Amniotic epithelial cell (primary cell): Measurements from ENCODE around the gene VPS36.
"Not testable (repeated sequence)": the region's sequence is repeated elsewhere in the genome, so short reads cannot be mapped to it uniquely, and the experiment has no call there.

Experiments
- DNase-seq: peaks from one replicate; pipeline ENCODE4 v3.0.0-alpha.2; 2010; ENCODE audit warnings: low read depth

Gene VPS36, protein sequence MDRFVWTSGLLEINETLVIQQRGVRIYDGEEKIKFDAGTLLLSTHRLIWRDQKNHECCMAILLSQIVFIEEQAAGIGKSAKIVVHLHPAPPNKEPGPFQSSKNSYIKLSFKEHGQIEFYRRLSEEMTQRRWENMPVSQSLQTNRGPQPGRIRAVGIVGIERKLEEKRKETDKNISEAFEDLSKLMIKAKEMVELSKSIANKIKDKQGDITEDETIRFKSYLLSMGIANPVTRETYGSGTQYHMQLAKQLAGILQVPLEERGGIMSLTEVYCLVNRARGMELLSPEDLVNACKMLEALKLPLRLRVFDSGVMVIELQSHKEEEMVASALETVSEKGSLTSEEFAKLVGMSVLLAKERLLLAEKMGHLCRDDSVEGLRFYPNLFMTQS

DNA sequence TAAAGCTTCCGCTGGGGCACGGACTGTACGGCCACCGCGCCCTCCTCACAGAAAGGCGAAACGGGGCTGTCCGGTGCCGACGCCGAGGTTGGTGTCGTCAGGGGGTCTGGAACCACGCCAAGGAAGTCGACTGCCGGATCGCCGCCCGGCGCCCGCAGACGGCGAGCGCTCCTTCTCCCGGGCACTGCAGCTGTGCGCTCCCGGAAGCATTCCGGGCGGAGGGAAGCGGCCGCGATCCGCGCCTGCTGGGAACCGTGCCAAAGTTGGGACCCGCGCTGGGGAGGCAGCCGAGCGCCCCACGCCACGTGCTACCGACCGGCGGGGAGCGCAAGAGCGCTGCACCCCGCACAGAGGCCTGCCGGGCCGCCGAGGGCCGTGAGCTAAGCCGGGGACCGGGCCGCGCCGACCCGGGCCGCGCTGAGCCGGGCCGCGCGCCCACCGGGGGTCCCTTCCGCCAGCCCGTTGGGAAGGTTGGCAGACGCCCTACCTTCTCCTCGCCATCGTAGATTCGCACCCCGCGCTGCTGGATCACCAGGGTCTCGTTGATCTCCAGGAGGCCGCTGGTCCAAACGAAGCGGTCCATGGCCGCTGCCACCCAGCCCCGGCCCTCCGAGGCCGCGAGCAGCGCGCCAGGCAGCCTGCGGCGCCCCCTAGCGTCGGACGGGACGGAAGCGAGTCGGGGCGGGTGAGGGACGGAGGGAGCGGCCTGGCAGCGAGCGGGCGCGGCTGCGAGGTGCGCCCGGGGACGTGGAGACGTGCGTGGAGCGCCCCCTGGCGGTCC lies at the start of gene VPS36:
TSS of gene VPS36 (minus strand) at position 623 of the 781 bp plus-strand sequence. CDS start at position 583, 40 bp downstream.
- peak; percentile 85 for DNase-seq

DNA sequence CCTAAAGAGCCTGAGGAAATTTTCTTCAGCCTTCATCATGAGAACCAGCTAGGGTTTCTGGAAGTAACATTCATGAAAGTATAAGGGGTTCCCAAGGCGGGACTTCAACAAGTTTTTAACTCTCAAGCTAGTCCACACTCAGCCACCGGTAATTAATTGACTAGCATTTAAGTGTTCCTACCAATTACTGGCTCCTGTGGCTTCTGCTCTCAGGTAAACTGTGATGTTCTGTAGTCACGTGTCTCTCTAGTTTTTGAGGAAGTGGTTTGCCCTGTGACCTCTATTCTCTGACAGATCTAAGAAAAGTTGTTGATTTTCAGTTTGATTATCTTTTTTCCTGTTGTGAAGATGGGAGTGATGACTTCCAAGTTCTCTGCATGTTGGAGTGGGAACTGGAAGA lies 47.5 kb upstream of the VPS36 start:
- DNase-seq = not testable (repeated sequence)

DNA sequence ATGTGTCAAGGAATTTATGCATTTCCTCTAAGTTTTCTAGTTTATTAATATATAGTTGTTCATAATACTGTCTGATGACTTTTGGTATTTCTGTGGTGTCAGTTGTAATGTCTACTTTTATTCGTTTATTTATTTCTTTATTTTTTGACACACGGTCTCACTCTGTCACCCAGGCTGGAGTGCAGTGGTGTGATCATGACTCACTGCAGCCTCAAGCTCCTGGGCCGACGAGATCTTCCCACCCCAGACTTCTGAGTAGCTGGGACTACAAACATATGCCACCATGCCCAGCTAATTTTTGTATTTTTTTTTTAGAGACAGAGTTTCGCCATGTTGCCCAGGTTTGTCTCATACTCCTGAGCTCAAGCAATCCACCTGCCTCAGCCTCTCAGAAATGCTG lies 43.8 kb upstream of the VPS36 start:
- DNase-seq = not testable (repeated sequence)

DNA sequence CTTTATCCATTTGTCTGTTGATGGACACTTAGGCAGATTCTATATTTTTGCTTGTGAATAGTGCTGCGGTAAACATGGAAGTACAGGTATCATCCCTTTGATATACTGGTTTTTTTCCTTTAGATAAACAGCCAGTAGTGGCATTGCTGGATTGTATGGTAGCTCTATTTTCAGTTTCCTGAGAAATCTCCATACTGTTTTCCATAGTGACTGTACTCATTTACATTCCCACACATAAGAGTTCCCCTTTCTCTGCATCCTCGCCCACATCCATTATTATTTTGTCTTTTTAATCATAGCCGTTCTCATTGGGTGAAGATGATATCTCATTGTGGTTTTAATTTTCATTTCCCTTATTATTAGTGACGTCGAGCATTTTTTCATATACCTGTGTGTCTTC lies 40.6 kb upstream of the VPS36 start:
- DNase-seq = not testable (repeated sequence)

DNA sequence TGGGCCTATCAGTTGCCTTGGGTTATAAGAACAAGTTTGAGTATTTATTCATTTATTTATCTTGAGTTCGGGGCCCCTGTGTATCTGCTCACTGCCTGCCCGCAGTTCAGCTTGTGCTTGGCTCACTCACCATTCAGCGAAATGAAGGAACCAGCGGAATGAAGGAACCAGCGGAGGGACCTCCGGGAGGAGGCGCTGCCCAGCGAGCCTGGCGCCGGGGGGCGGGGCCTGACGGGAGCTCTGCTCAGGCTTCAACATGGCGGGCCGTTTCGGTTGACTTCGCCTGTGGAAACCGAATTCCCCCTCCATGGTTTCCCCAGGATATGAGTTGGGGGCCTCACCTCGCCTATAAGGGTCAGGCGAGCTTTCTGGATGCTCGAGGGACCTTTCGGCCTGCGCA lies 38.3 kb upstream of the VPS36 start:
- DNase-seq = not testable (repeated sequence)

DNA sequence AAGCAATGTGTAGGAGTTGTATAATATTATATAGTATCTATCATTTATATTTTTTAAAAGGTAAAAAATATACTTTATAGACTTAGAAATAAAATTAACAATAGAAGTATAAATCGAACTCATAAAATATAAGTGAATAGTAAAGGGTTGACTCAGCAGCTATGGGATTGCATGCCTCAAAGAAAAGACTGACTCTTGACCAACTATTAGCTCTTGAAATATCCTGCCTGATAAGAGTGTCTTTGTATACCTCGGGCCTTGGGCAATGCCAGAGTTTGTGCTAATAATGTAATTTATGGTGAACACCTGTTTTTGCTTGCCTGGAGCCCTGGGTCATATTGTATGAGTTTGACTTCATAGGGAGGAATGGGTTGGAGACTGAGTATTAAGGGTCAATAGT lies 36.6 kb upstream of the VPS36 start:
- DNase-seq = not testable (repeated sequence)

DNA sequence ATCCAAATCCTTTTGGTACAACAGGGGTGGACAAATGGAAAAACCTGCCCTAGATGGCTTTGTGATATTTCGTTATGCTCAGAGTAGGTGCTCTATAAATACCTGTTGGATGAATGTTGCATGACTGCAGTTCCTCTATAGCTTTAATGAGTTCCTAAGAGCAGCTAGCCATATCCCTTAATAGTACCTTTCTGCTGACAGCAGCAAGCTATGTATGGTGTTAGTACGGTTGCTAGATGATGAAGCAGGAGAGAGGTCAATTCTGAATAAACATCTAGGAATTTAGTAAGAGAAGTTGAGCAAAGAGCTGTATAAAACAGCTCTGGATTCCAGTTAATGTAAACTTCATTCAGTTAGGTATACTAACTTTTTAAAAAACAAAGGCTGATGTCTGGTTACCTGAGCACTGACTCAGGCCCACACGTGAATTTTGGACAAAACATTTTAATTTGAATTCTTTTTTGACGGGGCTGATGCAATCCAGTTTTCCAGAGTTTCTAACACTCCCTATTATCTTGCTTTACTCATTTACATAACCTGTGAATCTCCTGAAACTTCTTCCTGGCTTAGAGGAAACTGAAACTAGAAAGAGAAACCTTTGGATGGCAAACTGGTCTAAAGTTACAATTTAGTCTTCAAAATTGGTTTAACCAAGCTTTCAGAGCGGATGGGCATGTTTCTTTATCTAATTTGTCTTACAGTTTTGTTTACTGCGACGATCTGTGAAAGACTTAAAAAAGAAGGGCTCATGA lies 30.4 kb upstream of the VPS36 start:
- DNase-seq = not testable (repeated sequence)

DNA sequence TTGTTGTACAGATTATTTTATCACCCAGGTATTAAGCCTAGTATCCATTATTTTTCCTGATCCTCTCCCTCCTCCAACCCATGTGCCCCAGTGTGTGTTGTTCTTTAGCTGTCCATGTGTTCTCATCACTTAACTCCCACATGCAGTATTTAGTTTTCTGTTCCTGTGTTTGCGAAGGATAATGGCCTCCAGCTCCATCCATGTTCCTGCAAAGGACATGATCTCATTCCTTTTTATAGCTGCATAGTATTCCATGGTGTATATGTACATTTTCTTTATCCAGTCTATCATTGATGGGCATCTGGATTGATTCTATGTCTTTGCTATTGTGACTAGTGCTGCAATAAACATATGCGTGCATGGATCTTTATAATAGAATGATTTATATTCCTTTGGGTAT lies 18.1 kb upstream of the VPS36 start:
- DNase-seq = not testable (repeated sequence)

DNA sequence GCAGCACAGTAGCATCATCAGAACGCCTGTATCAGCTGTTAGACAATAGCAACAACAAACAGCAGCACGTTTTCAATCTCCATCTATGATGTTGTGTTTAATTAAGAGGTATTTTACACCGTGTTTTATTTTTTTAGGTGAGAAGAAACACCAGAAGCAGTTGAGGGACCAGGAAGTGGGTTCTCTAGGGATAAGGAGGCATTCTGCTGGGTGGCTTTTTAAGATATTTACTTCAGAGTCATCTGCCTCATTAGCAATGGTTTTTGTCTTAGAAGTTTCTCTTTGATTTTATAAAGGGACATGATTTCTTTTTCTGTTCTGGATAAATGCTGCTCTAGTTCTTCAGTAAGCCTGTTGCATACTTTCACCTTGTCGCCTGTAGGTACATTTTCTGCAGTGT lies 13.1 kb upstream of the VPS36 start:
- no peak for DNase-seq

DNA sequence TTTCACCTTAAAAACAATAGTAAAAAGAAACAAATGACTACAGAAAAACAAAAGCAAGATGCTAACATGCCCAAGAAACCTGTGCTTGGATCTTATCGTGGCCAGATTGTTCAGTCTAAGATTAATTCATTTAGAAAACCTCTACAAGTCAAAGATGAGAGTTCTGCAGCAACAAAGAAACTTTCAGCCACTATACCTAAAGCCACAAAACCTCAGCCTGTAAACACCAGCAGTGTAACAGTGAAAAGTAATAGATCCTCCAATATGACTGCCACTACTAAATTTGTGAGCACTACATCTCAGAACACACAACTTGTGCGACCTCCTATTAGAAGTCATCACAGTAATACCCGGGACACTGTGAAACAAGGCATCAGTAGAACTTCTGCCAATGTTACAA lies 10.8 kb upstream of the VPS36 start:
- DNase-seq = no peak

DNA sequence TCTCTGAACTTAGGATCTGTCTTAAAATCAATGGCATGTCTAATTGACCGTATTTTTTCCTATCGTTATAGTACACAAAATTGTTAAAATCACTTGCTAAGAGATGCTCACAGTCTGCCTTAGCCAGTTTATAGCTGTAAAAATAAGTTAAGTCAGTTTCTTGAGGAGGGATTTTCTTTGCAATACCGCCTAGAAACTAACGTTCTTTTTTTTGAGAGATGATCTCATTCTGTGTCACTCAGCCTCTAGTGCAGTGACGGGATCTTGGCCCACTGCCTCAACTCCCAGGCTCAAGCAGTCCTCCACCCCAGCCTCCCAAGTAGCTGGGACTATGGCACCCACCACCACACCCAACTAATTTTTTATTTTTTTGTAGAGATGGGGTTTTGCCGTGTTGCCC lies 9.2 kb upstream of the VPS36 start:
- DNase-seq = peak; percentile 73

DNA sequence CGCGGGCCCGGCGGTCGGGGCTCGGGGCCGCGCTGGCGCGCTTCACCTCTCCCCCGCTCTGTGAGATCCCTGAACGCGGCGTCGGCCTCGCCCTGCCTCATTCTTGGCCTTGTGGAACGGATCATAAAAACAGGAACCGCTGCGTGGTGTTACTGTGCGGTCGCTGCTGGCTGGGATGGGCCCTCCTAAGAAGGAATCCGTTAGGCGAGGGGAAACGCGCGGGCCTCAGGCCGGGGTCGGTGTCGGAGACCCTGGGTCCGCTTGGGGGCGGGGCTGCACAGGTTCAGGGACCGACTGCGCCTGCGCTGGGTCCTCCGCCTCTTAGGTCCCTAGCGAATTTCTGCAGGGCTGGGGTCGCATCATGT lies 5.2 kb upstream of the VPS36 start:
- peak; percentile 41 for DNase-seq

DNA sequence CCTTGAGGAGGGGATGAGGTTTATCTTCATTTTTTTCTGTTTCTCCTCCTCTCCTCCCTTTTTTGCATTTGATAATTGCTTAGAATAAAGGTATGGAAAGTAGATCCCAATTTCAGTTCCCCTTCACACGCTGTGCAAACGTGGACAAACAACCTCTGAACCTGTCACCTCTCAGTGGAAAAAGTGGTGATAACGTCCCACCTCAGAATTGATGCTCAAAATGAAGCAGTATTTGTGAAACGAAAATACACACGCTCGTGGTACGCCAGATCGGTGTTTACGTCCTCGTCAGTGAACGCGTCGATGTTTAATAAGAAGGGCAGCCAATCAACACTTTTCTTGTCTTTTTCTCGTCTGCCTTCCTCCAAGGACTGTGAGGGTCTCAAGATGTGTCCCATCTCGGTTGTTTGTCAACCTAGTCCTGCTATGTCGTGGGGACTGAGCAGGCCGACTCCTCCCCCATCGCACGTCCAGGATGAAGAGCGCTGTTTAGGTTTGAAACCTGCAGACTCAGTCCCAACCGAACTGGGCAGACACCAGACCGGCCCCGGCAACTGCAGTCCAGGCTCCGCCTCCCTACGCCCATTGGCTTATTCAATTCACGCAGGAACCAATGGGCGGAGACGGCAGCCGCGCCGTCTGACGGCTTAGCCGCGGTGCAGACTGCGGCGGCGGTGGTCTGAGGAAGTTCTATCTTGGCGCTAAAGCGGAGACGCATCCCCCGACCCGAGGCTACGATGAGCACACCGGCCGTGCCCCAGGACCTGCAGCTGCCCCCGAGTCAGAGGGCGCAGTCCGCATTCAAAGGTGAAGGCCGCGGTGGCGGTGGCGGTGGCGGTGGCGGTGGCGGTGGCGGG lies 4.6 kb upstream of the VPS36 start, which contains the start of gene CKAP2:
TSS of gene CKAP2 (plus strand) at position 659 of the 857 bp plus-strand sequence. CDS start at position 738, 79 bp downstream.
- DNase-seq = peak; percentile 91

DNA sequence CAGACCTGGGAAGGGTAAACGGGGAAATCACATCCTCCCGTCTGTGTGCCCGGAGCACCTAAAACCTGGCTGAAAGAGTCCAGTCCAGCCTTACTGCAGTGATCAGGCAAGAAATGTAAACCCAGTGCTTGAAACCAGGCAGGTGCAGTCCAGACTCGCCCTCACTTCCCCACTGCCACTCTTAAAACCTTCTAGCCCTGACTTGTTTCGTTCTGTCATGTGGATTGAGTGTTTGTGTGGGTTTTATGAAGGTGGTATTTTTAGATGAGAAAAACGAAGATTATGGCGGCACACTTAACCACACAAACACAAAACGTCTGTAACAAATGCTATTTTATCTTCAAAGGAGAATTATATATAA lies 4.0 kb upstream of the VPS36 start:
- DNase-seq = peak; percentile 14

DNA sequence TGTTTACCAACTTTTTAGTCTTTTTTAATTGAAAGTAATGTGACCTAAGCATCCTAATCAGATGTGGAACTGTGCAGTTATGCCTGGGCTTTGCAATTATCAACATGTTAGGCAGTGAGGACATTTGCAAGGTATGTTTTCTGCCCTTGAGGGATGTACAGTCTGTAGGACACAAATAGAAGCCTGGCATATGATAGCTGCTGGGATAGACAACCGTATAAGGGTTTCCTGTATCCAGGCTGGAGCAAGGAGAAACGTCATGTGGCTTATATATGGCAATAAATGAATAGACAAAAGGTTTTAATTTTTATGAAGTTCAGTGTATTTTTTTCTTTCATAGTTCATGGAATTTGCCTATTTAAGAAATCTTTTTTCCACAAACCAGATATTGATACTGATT lies 2.0 kb upstream of the VPS36 start:
- DNase-seq = no peak

DNA sequence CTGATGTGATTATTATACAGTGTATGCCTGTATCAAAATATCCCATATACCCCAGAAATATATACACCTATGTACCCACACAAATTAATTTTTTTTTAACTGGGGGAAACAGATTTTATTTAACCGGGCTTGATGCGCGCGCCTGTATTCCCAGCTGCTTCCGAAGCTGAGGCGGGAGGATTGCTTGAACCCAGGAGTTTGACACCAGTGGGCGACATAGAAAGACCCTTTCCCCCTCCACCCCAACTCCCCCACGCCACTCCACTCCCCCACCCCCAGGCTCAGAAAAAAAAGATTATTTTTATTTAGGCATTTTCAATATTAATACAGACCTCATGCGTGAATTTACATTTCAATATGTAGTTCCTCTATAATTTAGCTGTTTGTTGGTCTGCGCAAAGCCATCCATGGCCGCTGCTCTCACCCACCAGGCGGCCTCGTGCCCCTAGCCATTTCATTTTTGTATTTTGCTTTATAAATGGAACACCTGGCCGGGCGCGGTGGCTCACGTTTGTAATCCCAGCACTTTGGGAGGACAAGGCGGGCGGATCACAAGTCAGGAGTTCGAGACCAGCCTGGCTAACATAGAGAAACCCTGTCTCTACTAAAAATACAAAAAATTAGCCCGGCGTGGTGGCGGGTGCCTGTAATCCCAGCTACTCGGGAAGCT lies 836 bp upstream of the VPS36 start:
- no peak for DNase-seq

DNA sequence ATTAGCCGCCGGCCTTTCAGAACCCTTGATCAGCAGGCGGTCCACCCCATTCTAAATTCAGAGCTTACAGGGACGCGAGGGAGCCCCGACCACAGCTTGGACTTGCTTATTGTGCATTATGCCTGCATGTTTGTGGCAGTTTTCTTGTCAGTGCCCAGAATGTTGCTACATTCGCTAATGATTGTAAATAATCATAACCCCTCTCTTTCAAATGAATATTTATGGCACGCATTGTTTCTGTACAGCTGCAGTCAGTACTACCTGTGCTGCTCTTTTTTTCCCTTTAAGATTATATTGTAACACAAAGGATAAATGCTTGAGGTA lies 321 bp upstream of the VPS36 start:
- DNase-seq = no peak

DNA sequence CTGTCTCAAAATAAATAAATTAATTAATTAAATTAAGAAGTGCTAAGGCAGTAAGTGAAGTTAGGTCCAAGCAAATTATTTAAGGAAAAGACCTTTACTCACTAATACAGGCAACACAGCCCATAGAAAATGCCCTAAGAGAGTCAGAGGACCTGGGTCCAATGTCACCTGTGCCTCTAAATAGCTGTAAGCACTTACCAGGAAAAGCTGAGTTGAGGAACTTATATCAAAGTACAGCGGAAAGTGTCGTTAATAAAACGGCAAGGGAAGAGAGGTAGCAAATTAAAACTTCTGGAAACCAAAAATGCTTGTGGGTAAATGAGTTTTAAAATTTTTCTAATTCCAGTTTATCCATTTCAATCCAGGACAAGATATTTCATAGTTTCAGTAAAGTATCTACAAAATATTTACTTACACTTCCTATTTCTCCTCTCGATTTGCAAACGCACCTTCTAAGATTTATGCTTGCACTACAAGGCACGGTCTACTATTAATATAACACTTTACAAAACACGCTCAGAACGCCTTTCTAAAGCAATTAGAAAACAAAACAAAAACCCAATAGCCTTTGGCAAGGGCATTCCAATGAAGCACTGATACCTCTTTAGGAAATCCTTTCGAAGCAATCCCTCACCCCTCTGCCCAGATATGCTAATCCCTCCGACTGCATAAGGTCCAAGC lies 963 bp downstream of the VPS36 start:
- DNase-seq = peak; percentile 6

DNA sequence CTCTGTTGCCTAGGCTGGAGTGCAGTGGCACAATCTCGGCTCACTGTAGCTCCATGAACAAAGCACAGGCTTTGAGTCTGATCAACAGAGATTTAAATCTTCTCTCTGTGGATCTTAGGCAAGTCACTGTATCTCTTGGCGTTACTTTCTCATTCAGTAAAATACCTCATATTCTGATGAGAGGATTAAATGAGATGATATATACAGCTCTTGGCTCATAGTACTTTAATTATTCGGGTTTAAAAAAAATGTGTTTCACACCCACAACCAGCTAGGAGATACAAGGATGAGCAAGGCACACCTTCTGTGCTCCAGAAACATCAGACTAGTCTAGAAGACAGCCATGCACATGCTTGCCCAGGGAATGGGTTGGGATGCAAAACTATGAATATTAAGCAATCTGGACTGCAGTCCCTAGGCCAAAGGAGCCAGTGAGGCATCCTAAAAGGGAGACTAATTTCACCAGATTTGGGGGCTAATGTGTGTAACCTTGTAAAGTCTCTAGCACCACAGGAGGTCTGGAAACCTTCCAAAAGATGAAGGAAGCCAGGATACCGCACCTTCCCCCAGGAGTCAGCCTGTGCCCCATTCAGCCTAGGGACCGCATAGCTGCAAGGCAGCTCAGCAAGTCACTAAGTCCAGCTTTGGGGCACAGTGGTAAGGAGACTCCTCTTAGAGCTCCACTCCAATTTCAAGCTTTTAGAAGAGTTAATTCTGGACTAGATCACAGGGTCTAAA lies 2.5 kb downstream of the VPS36 start:
- DNase-seq = no peak

DNA sequence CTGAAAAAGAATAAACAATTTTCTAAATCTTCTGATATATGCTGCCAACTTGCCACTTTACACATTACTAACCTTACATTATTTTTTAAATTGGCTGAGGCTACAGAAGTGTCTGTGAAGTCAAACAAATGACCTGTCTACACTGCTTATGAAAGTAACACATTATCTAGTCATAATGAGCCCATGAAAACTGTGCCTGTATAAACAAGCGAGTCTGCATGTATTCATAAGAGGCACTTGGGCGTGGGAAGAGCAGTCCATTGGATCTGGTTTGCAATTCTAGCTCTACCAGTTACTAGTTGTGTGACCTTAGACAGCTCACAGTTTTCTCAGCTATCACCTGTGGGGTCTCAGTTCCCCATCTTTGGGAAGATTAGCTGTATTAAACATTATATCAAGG lies 3.1 kb downstream of the VPS36 start:
- DNase-seq = no peak
